GM12878 (cell line): Measurements from ENCODE around the gene PLVAP. TPM values are rescaled to one million over a fixed set of nuclear protein-coding genes. Genes with fewer than 3 reads are reported as not detected.
A peak's percentile ranks its signal among the peaks of the same experiment; 100 is the strongest.

Experiments
- CHD4 ChIP-seq: fragments of 200-600 bp; sonication (generic); IDR thresholded peaks from 2 replicates; pipeline ENCODE4 v1.6.1; 2016; ENCODE audit warnings: mild to moderate bottlenecking
- DPF2 ChIP-seq: fragments of 450-650 bp; IDR thresholded peaks from 2 replicates; pipeline ENCODE4 v1.6.1; 2017; ENCODE audit warnings: mild to moderate bottlenecking
- HDGF ChIP-seq: fragments of 450-650 bp; IDR thresholded peaks from 2 replicates; pipeline ENCODE4 v1.6.1; 2016; ENCODE audit warnings: antibody characterized with exemption
- IKZF1 ChIP-seq: fragments of 450-650 bp; conservative IDR thresholded peaks from 2 replicates; pipeline ENCODE4 v1.6.1; 2017; ENCODE audit warnings: antibody characterized with exemption, mild to moderate bottlenecking
- IRF4 ChIP-seq: IDR thresholded peaks from 2 replicates; pipeline ENCODE4 v1.6.1; 2011; ENCODE audit warnings: low read depth, low read length
- JUNB ChIP-seq: IDR thresholded peaks from 2 replicates; pipeline ENCODE4 v1.6.1; 2016; ENCODE audit warnings: antibody characterized with exemption, mild to moderate bottlenecking
- JUND ChIP-seq: IDR thresholded peaks from 2 replicates; pipeline ENCODE4 v1.6.1; 2012; ENCODE audit warnings: low read depth, mild to moderate bottlenecking, low read length, improper control_type of control experiment, moderate library complexity
- MAX ChIP-seq: IDR thresholded peaks from 2 replicates; pipeline ENCODE4 v1.6.1; 2012; ENCODE audit warnings: low read depth, low read length, improper control_type of control experiment
- MEF2A ChIP-seq: IDR thresholded peaks from 2 replicates; pipeline ENCODE4 v1.6.1; 2011; ENCODE audit warnings: low read depth, mild to moderate bottlenecking, low read length, moderate library complexity; ENCODE audit not compliant: insufficient read depth
- MTA3 ChIP-seq: IDR thresholded peaks from 2 replicates; pipeline ENCODE4 v1.6.1; 2012; ENCODE audit warnings: low read length, inconsistent platforms, borderline replicate concordance
- NR2C2 ChIP-seq: IDR thresholded peaks from 2 replicates; pipeline ENCODE4 v1.6.1; 2011; ENCODE audit warnings: borderline replicate concordance, low read depth; ENCODE audit not compliant: control insufficient read depth, insufficient read length
- POLR2AphosphoS5 ChIP-seq: IDR thresholded peaks from 2 replicates; pipeline ENCODE4 v1.6.1; 2011; ENCODE audit warnings: mild to moderate bottlenecking, low read length, inconsistent platforms
- POU2F2 ChIP-seq: IDR thresholded peaks from 3 replicates; pipeline ENCODE4 v1.6.1; 2011; ENCODE audit warnings: low read depth, mild to moderate bottlenecking, low read length, borderline replicate concordance
- PRDM15 ChIP-seq: fragments of 450-650 bp; formaldehyde crosslinking; IDR thresholded peaks from 2 replicates; pipeline ENCODE4 v1.4.0; 2020; ENCODE audit warnings: mild to moderate bottlenecking, moderate library complexity
- RELA ChIP-seq: fragments of 450-650 bp; IDR thresholded peaks from 2 replicates; pipeline ENCODE4 v1.8.0; 2014; ENCODE audit warnings: borderline replicate concordance; ENCODE audit not compliant: partially characterized antibody
- SMAD5 ChIP-seq: IDR thresholded peaks from 2 replicates; pipeline ENCODE4 v1.6.1; 2016; ENCODE audit warnings: antibody characterized with exemption, low read depth
- SMC3 ChIP-seq: IDR thresholded peaks from 2 replicates; pipeline ENCODE4 v1.6.1; 2011; ENCODE audit warnings: low read length, improper control_type of control experiment, borderline replicate concordance
- SPI1 ChIP-seq: IDR thresholded peaks from 2 replicates; pipeline ENCODE4 v1.6.1; 2011; ENCODE audit warnings: low read depth, mild to moderate bottlenecking, low read length, moderate library complexity, borderline replicate concordance; ENCODE audit not compliant: insufficient read depth
- SREBF2 ChIP-seq: IDR thresholded peaks from 2 replicates; pipeline ENCODE4 v1.6.1; 2012; ENCODE audit warnings: mild to moderate bottlenecking, low read length
- SRF ChIP-seq, 2 experiments: IDR thresholded peaks; 2 replicates each; pipeline ENCODE4 v1.6.1; 2011; ENCODE audit warnings: low read depth in 2 of 2, low read length in 2 of 2, mild to moderate bottlenecking in 1 of 2, moderate library complexity in 1 of 2
- TBL1XR1 ChIP-seq: IDR thresholded peaks from 2 replicates; pipeline ENCODE4 v1.6.1; 2012; ENCODE audit warnings: low read depth, low read length, improper control_type of control experiment
- YBX1 ChIP-seq: fragments of 450-650 bp; IDR thresholded peaks from 2 replicates; pipeline ENCODE4 v1.6.1; 2016; ENCODE audit warnings: antibody characterized with exemption
- YY1 ChIP-seq: IDR thresholded peaks from 2 replicates; pipeline ENCODE4 v1.6.1; 2011; ENCODE audit warnings: low read depth, mild to moderate bottlenecking, low read length
- ZBTB4 ChIP-seq: fragments of 450-650 bp; formaldehyde crosslinking; IDR thresholded peaks from 2 replicates; pipeline ENCODE4 v1.4.0; 2022; ENCODE audit warnings: mild to moderate bottlenecking, moderate library complexity
- polyA plus RNA-seq, 11 experiments: library from polyadenylated mRNA; depleted of rRNA in 4 of 11; unstranded in 6 of 11; stranded (reverse) in 5 of 11; fragments of >200 nt; fragmentation: Nextera tagmentation in 4 of 11; fragmentation: Illumina TruSeq in 1 of 11; extraction: Ambion mirVana in 4 of 11; extraction: Trizol in 1 of 11; gene quantifications; 1 replicate in 1 of 11; 2 replicates in 10 of 11; pipeline versions ENCODE4 v1.2.1 to v1.2.3, GENCODE V29; 2011 to 2016; ENCODE audit warnings: inconsistent platforms in 2 of 11, missing spikeins in 2 of 11, low read depth in 1 of 11
- total RNA-seq, 4 experiments: library from RNA; depleted of rRNA in 3 of 4; stranded (reverse); fragments of >200 nt in 3 of 4; fragmentation: Illumina TruSeq in 1 of 4; extraction: Trizol in 1 of 4; gene quantifications; 2 replicates each; pipeline versions ENCODE4 v1.2.1 to v1.2.3, GENCODE V29; 2013 to 2021
- TF ChIP-seq, protein P1 (sequence below): IDR thresholded peaks from 2 replicates; pipeline ENCODE4 v1.6.1; 2011; ENCODE audit warnings: low read depth, mild to moderate bottlenecking, low read length, moderate library complexity, borderline replicate concordance; ENCODE audit errors: extremely low read depth

PLVAP gene
- total and polyA plus RNA-seq, 10 of the 15 experiments (the other 5 are each of a cell fraction or from before 2014, with no cell fraction given): 0.03 to 0.54 (median 0.06) TPM; not detected in 4

- TF ChIP-seq MEF2A (no peak), SREBF2 (no peak), POU2F2 (peak; percentile 30; the same call in 1 of the 3 replicates), RELA (no peak), TBL1XR1 (no peak), SMC3 (no peak), SRF (IDR thresholded peaks at IDR 0.05; ENCODE audit: low read depth in 2 of 2, low read length in 2 of 2) (no peak), IKZF1 (peak; percentile 97), YY1 (peak; percentile 93), HDGF (0 out of 2 replicates have a peak, but pooled peaks have one; percentile 55), CHD4 (no peak), MAX (peak; percentile 72), POLR2AphosphoS5 (peak; percentile 62; the same call in 1 of the 2 replicates), IRF4 (peak; percentile 65; the same call in 1 of the 2 replicates), JUNB (no peak; the same call in 1 of the 2 replicates), MTA3 (no peak), SMAD5 (0 out of 2 replicates have a peak, but pooled peaks have one; percentile 77), SPI1 (no peak), PRDM15 (CRISPR knock-in tag) (no peak), YBX1 (no peak), NR2C2 (no peak), JUND (no peak), ZBTB4 (no peak), DPF2 (no peak)
- TF ChIP-seq, protein P1, sequence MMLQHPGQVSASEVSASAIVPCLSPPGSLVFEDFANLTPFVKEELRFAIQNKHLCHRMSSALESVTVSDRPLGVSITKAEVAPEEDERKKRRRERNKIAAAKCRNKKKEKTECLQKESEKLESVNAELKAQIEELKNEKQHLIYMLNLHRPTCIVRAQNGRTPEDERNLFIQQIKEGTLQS: no peak
Observed at GRCh38 chr19:17336872-17337674, 40.1 kb downstream of the PLVAP start, which contains the start of gene GTPBP3 (continued).
